Measurements from ENCODE around the gene SNAP29.
A peak's percentile ranks its signal among the peaks of the same experiment; 100 is the strongest.

The SNAP29 gene

DNA sequence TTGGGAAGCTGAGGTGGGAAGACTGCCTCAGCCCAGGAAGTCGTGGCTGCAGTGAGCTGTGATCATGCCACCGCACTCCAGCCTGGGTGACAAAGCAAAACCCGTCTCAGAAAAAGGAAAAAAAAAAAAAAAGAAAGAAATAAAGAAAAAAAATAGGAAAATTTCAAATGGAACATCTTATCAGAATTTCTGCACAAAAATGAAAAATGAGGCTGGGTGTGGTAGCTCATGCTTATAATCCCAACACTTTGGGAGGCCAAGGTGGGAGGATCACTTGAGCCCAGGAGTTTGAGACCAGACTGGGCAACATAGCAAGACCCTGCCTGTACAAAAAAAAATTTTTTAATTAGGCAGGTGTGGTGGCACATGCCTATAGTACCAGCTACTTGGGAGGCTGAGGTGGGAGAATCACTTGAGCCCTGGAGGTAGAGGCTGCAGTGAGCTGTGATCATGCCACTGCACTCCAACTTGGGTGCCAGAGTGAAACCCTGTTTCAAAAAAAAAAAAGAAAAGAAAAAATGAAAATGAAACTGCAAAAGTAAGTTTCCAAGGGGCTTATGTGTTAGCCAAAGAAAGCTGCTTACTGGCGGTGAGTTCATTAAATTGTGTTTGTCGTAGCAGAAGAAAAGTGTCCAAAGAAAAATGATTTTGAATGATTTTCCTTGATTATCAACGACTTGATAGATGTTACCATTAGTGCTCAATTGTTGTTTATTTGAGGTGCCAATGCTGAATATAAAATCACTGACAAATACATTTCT lies 50.9 kb downstream of the SNAP29 start:
- TF ChIP-seq, protein P1, sequence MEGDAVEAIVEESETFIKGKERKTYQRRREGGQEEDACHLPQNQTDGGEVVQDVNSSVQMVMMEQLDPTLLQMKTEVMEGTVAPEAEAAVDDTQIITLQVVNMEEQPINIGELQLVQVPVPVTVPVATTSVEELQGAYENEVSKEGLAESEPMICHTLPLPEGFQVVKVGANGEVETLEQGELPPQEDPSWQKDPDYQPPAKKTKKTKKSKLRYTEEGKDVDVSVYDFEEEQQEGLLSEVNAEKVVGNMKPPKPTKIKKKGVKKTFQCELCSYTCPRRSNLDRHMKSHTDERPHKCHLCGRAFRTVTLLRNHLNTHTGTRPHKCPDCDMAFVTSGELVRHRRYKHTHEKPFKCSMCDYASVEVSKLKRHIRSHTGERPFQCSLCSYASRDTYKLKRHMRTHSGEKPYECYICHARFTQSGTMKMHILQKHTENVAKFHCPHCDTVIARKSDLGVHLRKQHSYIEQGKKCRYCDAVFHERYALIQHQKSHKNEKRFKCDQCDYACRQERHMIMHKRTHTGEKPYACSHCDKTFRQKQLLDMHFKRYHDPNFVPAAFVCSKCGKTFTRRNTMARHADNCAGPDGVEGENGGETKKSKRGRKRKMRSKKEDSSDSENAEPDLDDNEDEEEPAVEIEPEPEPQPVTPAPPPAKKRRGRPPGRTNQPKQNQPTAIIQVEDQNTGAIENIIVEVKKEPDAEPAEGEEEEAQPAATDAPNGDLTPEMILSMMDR (IDR thresholded peaks at IDR 0.05; ENCODE audit: insufficient read depth, low read depth, low read length, missing control alignments), result no peak
- DNase-seq (ENCODE audit: low read depth), result no peak
- H3K4me3 ChIP-seq (ENCODE audit: low read depth, low read length), result no peak overlapping the region

- H3K4me3 ChIP-seq (ENCODE audit: low read depth, low read length), result no peak overlapping the region
- no peak for DNase-seq (ENCODE audit: low read depth)
- TF ChIP-seq, protein P1 (IDR thresholded peaks at IDR 0.05; ENCODE audit: insufficient read depth, low read depth, low read length, missing control alignments), result no peak
These were observed 53.7 kb downstream of the SNAP29 start for GRCh38 chr22:20912494-20912893.

DNA sequence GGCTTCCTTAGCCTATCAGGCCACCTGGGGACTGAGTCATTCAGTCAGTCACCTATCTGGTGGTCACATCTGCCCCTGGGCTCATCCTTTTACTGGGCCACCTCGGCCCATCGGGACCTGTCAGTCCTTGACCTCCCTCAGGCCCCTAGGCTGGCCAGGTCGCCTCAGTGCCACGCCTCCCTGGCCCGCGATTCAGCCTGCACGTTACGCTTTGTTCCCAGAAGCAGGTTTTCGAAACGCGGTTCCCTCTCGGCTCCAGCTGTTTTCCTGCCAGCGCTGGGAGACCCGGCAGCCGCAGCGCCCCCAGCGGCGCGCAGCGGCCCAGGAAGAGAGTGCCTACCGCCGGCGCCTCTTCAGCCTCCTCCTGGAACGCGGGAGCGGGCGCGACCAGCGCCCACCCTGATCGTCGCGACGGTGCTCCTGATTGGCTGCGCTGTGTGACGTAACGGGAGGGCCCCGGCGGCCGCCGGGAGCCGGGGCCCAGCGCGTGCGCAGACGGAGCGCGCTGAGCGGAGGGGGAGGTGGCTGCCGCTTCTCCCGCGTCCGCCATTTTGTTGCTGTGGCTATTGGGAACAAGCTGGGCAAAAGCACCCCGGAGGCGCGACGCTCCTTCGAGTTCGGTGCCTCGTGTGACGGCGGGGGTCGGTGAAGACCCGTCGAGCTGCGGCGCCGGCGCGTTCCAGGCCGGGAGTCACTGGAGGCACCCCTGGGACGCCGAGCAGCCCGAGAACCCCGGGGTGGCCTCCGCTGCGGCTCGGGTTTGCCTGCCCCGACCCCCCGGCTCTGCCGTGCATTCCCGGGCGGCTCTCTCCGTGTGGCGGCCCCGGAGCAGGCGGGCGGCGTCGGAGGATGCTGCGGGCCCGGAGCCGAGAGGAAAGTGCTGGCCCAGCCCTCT lies 58.4 kb downstream of the SNAP29 start, which contains the start of gene CRKL:
Gene CRKL (plus strand): TSS at position 492 of the 895 bp plus-strand sequence. CDS start 528 bp downstream, outside the sequence.
- peak within 1 kb of the TSS; percentile 64 for H3K4me3 ChIP-seq (ENCODE audit: low read depth, low read length)
- TF ChIP-seq, protein P1 (IDR thresholded peaks at IDR 0.05; ENCODE audit: insufficient read depth, low read depth, low read length, missing control alignments), result peak; percentile 91
- peak; percentile 98 for DNase-seq (ENCODE audit: low read depth)

GRCh38 chr22:20918663-20919218 lies 59.9 kb downstream of the SNAP29 start:
- peak overlapping the region; percentile 62 for H3K4me3 ChIP-seq (ENCODE audit: low read depth, low read length)
- TF ChIP-seq, protein P1 (IDR thresholded peaks at IDR 0.05; ENCODE audit: insufficient read depth, low read depth, low read length, missing control alignments), result no peak
- DNase-seq (ENCODE audit: low read depth), result no peak

DNA sequence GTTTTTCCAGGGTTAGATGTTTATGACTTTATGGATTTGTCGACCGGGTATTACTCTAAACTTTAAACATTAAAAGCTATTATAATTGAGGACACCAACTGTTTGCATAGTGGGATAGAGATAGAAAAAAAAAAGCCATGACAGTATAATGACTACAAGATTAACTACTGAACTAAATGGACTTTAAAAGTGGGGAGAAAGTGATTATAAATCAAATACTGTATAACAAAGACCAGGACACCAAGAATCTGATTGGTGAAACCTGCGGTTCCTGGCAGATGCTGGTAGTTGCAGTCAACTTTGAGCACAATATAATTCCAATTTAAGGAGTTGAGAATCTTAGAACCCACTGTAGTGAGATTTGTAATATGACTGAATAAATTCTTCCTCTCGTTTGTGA lies 60.9 kb downstream of the SNAP29 start:
- TF ChIP-seq, protein P1 (IDR thresholded peaks at IDR 0.05; ENCODE audit: insufficient read depth, low read depth, low read length, missing control alignments), result no peak
- no peak for DNase-seq (ENCODE audit: low read depth)
- peak overlapping the region; percentile 62 for H3K4me3 ChIP-seq (ENCODE audit: low read depth, low read length)

DNA sequence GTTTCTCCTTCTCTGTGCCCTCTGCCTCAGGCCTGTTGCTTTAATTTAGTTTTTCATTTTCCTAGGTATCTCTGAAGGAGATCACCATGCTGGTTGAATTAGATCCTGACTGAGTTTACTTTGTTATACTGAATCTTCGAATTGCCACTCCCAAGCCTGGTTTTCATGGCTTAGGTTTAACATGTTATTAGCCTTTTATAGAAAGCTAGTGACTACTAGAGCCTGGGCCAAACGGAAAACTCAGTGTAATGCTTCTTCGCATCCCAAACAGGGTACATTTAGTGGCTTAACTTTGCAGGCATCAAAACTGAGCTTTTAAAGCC lies 62.0 kb downstream of the SNAP29 start:
- no peak for DNase-seq (ENCODE audit: low read depth)
- peak overlapping the region; percentile 62 for H3K4me3 ChIP-seq (ENCODE audit: low read depth, low read length)
- TF ChIP-seq, protein P1 (IDR thresholded peaks at IDR 0.05; ENCODE audit: insufficient read depth, low read depth, low read length, missing control alignments), result no peak
